Karpas-422 (cell line): ENCODE measurements around the gene FOXA1. TPM values are rescaled to one million over a fixed set of nuclear protein-coding genes. Genes with fewer than 3 reads are reported as not detected.

Experiments used
- DNase-seq: peaks from one replicate; pipeline ENCODE4 v3.0.0-alpha.2; 2015
- H2AFZ ChIP-seq: fragments of 200-600 bp; sonication (generic); 2 replicates; pipeline ENCODE4 v1.6.1; 2014; ENCODE audit warnings: antibody characterized with exemption, low read length, mixed read lengths
- H3K27ac ChIP-seq: fragments of 200-600 bp; sonication (generic); 2 replicates; pipeline ENCODE4 v1.5.1; 2014; ENCODE audit warnings: mild to moderate bottlenecking, low read length, moderate library complexity
- H3K27me3 ChIP-seq: fragments of 200-600 bp; sonication (generic); 2 replicates; pipeline ENCODE4 v1.6.1; 2014; ENCODE audit warnings: low read length, mixed read lengths
- H3K36me3 ChIP-seq: fragments of 200-600 bp; sonication (generic); 2 replicates; pipeline ENCODE4 v1.6.1; 2014; ENCODE audit warnings: low read length, mixed read lengths; ENCODE audit not compliant: insufficient read depth
- H3K4me1 ChIP-seq: fragments of 200-600 bp; sonication (generic); 2 replicates; pipeline ENCODE4 v1.6.1; 2014; ENCODE audit warnings: mild to moderate bottlenecking, low read length, mixed read lengths
- H3K4me2 ChIP-seq: fragments of 200-600 bp; sonication (generic); 2 replicates; pipeline ENCODE4 v1.6.1; 2014; ENCODE audit warnings: low read length, low read depth, mild to moderate bottlenecking; ENCODE audit not compliant: poor library complexity, severe bottlenecking
- H3K4me3 ChIP-seq: fragments of 200-600 bp; sonication (generic); 2 replicates; pipeline ENCODE4 v1.5.1; 2014; ENCODE audit warnings: mild to moderate bottlenecking, antibody characterized with exemption, low read length, mixed read lengths
- H3K79me2 ChIP-seq: fragments of 200-600 bp; sonication (generic); 2 replicates; pipeline ENCODE4 v1.6.1; 2014; ENCODE audit warnings: mild to moderate bottlenecking, low read length, mixed read lengths
- H3K9ac ChIP-seq: fragments of 200-600 bp; sonication (generic); 2 replicates; pipeline ENCODE4 v1.6.0; 2014; ENCODE audit warnings: low read length
- H3K9me2 ChIP-seq: fragments of 200-600 bp; sonication (generic), shearing (Covaris generic); replicated peaks from 2 replicates; pipeline ENCODE4 v1.6.0; 2014; ENCODE audit warnings: mild to moderate bottlenecking, low read length, moderate library complexity; ENCODE audit not compliant: insufficient read depth
- H3K9me3 ChIP-seq: fragments of 300-700, 200-600 bp; sonication (generic); 2 replicates; pipeline ENCODE4 v1.6.1; 2014; ENCODE audit warnings: low read length, mixed read lengths
- H4K20me1 ChIP-seq: fragments of 200-600 bp; sonication (generic); 2 replicates; pipeline ENCODE4 v1.6.1; 2014; ENCODE audit warnings: mild to moderate bottlenecking, antibody characterized with exemption, low read length, low read depth; ENCODE audit not compliant: insufficient read depth
- total RNA-seq: library from RNA; depleted of rRNA; stranded (reverse); fragments of >200 nt; shearing (Covaris generic); gene quantifications from 2 replicates; pipeline ENCODE4 v1.2.3, GENCODE V29; 2014; ENCODE audit warnings: low replicate concordance

Gene FOXA1
- total RNA-seq, 1 experiment from 2014 or later = not detected

DNA sequence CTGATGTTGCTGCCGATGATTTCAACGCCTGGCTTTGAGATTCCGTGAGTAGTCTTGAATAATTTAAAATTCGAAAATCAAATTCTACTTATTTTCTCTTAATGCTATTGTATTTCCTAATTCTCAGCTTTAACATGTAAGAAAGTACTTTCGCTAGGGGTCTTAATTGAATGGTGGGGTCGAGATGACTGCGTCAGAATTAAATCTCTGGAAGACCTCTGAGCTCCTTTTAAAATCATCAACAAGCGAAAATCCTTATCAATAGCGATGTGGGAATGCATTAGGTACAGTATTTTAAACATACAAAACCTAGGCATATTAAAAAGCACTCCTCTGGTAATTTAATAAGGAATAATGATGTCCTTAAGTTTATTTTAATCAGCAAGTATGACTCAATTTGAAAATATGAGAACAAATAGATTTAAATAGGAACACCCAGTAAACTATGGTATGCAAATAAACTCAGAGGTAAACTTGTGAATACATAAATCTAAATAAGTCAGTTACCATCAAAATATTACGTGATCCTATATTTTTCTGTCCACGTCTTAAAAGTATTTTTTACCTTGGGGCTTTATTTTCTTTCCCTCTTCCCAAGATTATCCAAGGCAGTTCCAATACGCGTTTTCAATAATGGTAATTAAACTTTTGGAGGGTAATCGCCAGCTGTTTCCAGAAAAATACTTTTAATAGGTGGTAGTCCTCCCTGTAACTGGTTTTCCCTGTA lies 1.4 kb downstream of the FOXA1 start:
- DNase-seq = no peak
- Histone ChIP-seq H3K27ac (no peak overlapping the region), H4K20me1 (no peaks in the 10 kb centered on the region), H3K9me3 (no peaks in the 10 kb centered on the region), H3K9ac (no peak overlapping the region), H3K4me3 (no peak overlapping the region), H3K27me3 (no peaks in the 10 kb centered on the region), H2AFZ (no peak overlapping the region), H3K36me3 (no peaks in the 10 kb centered on the region), H3K4me2 (no peak overlapping the region), H3K4me1 (peaks cover 8% of the 10 kb centered on the region), H3K79me2 (no peaks in the 10 kb centered on the region), H3K9me2 (no peaks in the 10 kb centered on the region)

DNA sequence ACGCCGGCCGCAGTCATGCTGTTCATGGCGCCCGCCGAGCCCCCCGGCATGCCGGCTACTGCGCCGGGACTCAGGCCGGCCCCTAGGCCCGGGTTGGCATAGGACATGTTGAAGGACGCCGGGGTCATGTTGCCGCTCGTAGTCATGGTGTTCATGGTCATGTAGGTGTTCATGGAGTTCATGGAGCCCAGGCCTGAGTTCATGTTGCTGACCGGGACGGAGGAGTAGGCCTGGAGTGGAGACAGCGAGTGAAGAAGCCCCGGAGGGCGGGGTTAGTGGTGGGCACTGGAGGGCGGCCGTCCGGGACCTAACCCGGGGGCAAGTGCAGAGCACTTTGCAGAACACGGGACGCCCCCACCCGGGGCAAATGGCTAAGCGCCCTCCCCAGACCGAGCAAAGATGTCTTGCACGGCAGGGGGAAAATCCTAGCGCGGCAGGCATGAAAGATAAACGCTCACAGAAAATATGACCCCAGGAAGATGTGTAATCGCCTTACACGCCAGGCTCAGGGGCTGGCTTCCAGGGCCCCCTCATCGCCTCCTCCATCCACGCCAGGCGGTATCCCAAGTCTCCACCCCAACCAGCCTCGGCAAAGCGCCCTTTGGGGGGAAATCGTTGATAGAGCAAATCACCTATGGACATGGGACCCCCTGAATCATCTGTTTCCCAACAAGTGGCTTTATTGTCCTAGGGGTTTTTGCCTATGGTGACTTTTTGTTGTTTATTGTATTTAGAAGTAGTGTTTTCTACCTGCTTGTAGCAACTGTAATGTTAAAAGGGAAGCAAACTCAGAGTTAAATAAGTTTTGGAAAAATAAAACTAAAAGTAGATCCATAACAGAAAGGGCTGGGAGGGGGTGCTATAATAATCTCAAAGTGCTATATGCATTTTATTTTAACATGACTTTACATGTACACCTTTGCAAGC lies 2.3 kb downstream of the FOXA1 start:
- Histone ChIP-seq H3K9ac (no peak overlapping the region), H3K9me3 (no peaks in the 10 kb centered on the region), H3K27ac (no peak overlapping the region), H3K27me3 (no peaks in the 10 kb centered on the region), H3K36me3 (no peaks in the 10 kb centered on the region), H3K4me3 (no peak overlapping the region), H3K4me2 (no peak overlapping the region), H3K79me2 (no peaks in the 10 kb centered on the region), H3K9me2 (no peaks in the 10 kb centered on the region), H4K20me1 (no peaks in the 10 kb centered on the region), H3K4me1 (peaks cover 8% of the 10 kb centered on the region), H2AFZ (no peak overlapping the region)
- no peak for DNase-seq

DNA sequence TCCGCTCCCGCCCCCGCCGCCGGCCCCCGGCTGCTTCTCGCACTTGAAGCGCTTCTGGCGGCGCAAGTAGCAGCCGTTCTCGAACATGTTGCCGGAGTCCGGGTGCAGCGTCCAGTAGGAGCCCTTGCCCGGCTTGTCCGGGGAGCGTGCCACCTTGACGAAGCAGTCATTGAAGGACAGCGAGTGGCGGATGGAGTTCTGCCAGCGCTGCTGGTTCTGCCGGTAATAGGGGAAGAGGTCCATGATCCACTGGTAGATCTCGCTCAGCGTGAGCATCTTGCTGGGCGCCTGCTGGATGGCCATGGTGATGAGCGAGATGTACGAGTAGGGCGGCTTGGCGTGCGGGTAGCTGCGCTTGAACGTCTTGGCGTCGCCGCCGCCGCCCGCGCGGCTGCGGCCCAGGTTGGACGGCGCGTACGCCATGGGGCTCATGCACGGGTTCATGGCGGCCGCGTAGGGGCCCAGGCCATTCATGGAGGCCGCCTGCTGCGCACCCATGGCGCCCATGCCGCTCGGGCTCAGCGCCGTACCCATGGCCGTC lies 3.0 kb downstream of the FOXA1 start:
- no peak for DNase-seq
- H2AFZ ChIP-seq = no peak overlapping the region
- no peaks in the 10 kb centered on the region for H4K20me1 ChIP-seq
- no peak overlapping the region for H3K4me3 ChIP-seq
- H3K27me3 ChIP-seq = no peaks in the 10 kb centered on the region
- no peak overlapping the region for H3K9ac ChIP-seq
- no peaks in the 10 kb centered on the region for H3K9me3 ChIP-seq
- H3K9me2 ChIP-seq = no peaks in the 10 kb centered on the region
- no peaks in the 10 kb centered on the region for H3K79me2 ChIP-seq
- no peak overlapping the region for H3K27ac ChIP-seq
- peaks cover 8% of the 10 kb centered on the region for H3K4me1 ChIP-seq
- H3K4me2 ChIP-seq = no peak overlapping the region
- H3K36me3 ChIP-seq = no peaks in the 10 kb centered on the region

DNA sequence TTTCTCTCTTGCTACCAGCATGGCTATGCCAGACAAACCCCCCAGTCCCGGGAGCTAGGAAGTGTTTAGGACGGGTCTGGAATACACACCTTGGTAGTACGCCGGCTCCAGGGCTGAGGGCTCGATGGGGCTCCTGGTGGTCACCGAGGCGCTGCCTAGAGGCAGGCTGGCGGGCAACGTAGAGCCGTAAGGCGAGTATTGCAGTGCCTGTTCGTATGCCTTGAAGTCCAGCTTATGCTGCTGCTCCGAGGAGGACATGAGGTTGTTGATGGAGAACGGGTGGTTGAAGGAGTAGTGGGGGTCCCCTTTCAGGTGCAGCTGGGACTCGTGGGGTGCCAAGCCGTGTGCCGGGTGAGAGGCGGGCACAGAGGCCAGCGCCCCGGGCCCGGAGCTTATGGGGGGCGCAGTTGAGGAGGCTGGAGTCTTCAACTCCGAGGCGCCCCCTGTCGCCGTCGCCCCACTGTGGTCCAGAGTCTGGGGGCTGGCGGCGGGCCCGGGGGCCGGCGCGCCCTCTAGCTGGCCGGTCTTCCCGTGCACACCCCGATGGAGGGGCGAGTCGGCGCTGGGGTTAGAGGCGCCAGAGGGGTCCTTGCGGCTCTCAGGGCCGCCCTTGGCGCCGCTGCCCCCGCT lies 3.6 kb downstream of the FOXA1 start:
- DNase-seq = no peak
- Histone ChIP-seq H3K4me1 (peaks cover 8% of the 10 kb centered on the region), H3K9me3 (no peaks in the 10 kb centered on the region), H3K9ac (no peak overlapping the region), H3K4me3 (no peak overlapping the region), H3K36me3 (no peaks in the 10 kb centered on the region), H3K9me2 (no peaks in the 10 kb centered on the region), H3K4me2 (no peak overlapping the region), H2AFZ (no peak overlapping the region), H3K27me3 (no peaks in the 10 kb centered on the region), H3K27ac (no peak overlapping the region), H3K79me2 (no peaks in the 10 kb centered on the region), H4K20me1 (no peaks in the 10 kb centered on the region)

DNA sequence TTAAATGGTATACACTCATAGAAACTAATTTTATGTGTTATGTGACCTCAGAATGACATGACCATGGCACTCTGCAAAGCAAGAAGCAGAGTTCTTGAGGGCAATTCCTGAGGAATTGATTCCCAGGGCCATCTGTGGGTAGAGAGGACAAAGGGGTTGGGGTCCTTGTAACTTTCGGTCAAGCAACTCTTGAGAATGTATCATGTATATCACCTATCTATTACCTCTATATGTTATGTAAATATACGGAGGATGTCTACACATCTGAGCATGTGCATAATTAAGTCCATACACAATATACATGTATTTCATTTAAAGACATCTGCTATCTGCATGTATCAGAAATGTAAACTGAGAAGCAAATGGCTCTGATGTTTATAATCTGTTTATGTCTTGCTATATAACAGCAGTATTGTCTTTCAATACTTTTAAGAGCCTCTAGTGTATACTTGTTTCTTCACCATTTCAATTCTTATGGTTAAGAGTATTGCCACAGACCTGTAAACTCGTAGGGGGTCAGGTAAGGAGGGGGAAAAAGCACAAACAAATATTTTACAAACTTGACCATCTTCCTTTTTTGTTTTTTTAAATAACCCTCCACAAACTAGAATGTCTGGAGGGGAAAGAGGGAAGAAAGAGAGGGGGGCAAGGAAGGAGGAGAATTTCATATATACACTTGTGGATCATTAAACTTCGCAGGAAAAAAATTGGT lies 4.5 kb downstream of the FOXA1 start:
- Histone ChIP-seq H3K36me3 (no peaks in the 10 kb centered on the region), H3K27me3 (no peaks in the 10 kb centered on the region), H3K9ac (no peak overlapping the region), H3K4me1 (peaks cover 8% of the 10 kb centered on the region), H3K4me3 (no peak overlapping the region), H3K4me2 (no peak overlapping the region), H3K27ac (no peak overlapping the region), H3K9me3 (no peaks in the 10 kb centered on the region), H2AFZ (no peak overlapping the region), H3K9me2 (no peaks in the 10 kb centered on the region), H4K20me1 (no peaks in the 10 kb centered on the region), H3K79me2 (no peaks in the 10 kb centered on the region)
- DNase-seq = no peak

DNA sequence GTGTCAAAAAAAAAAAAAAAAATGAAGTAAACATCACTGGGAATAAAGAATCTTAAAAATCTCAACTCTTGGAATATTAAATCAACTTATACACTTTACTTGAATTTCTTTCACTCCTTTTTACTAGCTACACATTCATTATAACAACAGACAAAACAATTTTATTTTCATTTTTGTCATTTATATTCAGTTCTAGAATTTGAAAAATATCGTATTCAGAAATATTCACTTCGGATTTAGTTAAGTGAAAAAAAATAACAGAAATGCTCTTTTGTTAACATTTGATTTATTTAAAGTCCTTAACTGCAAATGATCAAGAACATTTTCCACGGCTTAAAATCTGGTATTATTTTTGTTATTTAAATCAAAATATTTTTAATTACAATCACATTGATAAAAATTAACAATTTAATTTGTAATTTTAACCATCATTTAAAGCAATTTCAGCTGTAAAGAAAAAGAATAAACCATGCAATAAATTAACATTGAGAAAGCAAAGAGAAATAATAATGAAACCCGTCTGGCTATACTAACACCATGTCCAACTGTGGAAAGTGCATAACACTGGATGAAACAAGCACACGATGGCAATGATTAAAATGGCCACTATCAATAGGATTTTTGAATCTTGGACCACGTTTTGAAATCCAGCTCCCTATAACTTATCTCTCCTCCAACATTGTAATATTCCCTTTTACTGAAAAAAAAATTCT lies 5.2 kb downstream of the FOXA1 start:
- H3K9me2 ChIP-seq = no peaks in the 10 kb centered on the region
- H2AFZ ChIP-seq = no peak overlapping the region
- no peaks in the 10 kb centered on the region for H3K79me2 ChIP-seq
- H3K9ac ChIP-seq = no peak overlapping the region
- no peak overlapping the region for H3K27ac ChIP-seq
- no peaks in the 10 kb centered on the region for H3K36me3 ChIP-seq
- H3K27me3 ChIP-seq = no peaks in the 10 kb centered on the region
- H3K4me3 ChIP-seq = no peak overlapping the region
- H3K9me3 ChIP-seq = no peaks in the 10 kb centered on the region
- peaks cover 8% of the 10 kb centered on the region for H3K4me1 ChIP-seq
- DNase-seq = no peak
- H4K20me1 ChIP-seq = no peaks in the 10 kb centered on the region
- peak overlapping the region; percentile 50 for H3K4me2 ChIP-seq

DNA sequence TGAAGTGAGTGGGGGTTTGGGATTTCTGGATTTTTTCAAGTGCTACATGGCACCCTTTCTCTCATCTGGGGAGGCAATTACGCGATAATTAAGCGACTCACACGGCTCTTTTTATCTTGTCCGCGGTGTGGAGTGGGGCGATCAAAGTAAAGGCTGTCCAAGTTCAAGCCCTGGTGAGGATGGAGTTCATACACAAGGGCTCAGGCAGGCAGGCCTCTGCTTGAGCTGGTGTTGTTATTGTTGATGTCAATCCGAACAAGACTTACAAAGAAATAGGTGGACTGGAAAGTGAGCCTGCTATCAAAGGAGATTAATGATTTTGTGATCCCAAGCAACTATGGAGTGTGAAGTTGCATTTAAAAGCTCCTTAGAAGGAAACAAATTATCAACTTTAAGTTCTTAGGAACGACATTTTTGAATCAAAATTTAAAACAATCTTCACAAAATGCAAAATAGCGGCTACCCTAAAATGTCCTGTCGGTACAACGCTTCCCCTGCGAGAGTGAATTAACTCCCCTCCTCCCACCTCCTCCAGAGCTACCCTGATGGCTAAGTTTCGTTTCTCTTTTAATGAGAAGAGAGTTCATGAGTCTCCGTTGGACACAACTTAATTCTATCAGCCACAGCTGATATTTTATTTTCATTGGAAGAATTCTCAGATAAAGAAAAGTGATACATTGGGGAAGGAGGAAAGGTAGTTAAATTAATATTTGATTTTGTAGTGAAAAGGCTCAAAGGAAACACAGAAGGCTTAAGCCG lies 5.9 kb downstream of the FOXA1 start:
- Histone ChIP-seq H3K9me3 (no peaks in the 10 kb centered on the region), H2AFZ (no peak overlapping the region), H4K20me1 (no peaks in the 10 kb centered on the region), H3K79me2 (no peaks in the 10 kb centered on the region), H3K9me2 (no peaks in the 10 kb centered on the region), H3K4me3 (no peak overlapping the region), H3K36me3 (no peaks in the 10 kb centered on the region), H3K4me1 (peaks cover 8% of the 10 kb centered on the region), H3K4me2 (peak overlapping the region; percentile 50), H3K27me3 (no peaks in the 10 kb centered on the region), H3K9ac (no peak overlapping the region), H3K27ac (no peak overlapping the region)
- DNase-seq = peak; percentile 61
